NCI-H82 treated with DMSO at 0.1 percent for 48 hours (cell line): Measurements from ENCODE around the gene MCRIP2.

ENCODE experiments used
- DNase-seq: peaks from one replicate; lab custom pipeline; 2025; ENCODE audit not compliant: unreplicated experiment; lab: John Stamatoyannopoulos, UW

Gene MCRIP2

DNA sequence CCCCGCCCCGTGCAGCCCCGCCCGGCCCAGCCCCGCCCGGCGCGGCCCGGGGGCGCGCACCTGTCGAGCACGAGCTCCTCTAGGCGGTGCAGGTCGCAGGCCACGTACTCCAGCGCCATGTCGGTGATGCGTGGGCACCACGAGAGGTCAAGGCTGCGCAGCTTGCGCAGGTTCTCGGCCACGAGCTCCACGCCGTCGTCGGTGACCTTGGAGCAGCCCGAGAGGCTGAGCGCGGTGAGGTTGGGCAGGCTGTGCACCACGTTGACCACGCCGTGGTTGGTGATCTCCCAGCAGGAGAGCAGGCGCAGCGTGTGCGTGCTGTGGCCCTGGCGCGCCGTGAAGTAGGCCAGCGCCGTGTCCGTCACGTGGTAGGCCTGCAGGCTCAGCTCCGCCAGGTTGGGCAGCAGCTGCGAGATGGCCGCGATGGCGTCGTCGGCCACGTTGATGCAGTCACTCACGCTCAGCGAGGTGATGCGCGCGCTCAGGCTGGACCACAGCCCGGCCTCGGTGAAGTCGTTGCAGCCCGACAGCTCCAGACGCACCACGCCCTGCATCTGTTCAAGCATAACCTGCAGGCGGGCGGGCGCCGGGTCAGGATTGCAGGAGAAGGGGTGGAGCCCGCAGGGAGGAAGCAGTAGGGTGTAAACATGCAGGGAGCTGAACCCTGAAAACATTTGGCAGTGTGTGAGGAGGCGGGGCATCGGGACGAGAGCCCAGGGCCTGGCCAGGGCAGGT is 53.9 kb downstream of the MCRIP2 start:
- no peak for DNase-seq
